ENCODE measurements around the gene CCDC187.

Gene CCDC187

GRCh38 chr9:136202454-136203407 is 101.2 kb downstream of the CCDC187 start:
- no peak for DNase-seq

DNA sequence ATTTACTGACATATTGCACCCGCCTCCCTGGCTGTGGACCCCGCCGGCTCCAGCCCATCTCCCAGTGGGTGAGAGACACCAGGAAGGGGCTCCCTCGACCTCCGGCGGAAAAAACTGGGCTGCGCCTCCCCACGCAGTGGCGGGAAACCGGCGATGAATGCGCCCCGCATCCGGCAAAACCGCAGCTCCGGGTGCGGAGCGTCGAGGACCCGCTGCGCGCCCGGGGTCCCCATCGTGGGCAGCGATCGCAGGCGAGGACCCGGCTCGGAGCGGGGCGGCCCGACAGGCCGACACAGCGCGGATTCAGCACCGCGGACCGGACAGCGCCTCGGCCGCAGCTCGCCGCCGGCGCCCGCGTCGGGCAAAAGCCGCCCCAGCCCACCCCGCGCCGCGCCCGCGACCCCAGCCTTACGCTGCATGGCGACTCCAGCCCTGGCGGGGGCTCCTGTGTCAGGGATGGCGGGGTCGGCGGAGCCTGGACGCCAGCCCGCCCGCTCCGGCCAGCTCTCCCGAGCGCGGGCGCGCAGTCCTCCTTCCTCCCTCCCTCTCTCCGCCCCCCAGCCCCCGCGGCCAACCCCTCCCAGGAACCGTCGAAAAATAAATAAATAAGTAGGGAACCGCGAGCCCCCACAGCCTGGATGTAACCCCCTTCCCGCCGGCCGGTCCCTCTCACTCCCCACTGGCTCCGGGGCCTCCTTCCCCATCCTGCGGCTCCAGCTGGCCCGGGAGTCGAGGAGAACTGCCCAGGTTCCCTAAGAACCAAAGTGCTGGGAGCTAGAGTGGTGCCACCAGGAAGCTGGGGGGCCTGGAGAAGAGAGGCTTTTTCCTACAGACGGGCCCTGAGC is 102.1 kb downstream of the CCDC187 start:
- DNase-seq: no peak

DNA sequence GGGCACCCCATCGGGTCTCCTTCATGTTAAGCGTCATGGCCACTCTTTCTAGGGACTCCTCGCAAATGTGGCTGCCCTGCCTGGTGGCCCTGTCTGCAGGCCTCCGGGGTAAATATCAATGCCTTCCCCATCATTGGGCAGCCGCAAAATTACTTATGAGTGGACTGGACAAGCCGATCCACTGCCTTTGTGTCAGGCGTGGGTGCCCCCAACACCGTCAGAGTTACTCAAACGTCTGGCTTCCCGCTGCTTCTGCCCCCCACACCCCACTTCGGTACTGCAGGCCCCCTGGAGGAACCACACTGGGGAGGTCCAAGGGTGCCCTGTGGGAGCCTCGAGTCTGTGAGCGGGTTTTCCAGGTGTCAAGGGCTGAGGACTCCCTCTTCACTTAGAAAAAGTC is 102.7 kb downstream of the CCDC187 start:
- DNase-seq: no peak

- DNase-seq: no peak
These were observed 103.5 kb downstream of the CCDC187 start for GRCh38 chr9:136200424-136200823.
